ENCODE results near the gene PRKAA2.

Gene PRKAA2

GRCh38 chr1:56726706-56727105 is 81.6 kb downstream of the PRKAA2 start:
- no peak for DNase-seq

GRCh38 chr1:56728964-56729363 is 83.8 kb downstream of the PRKAA2 start:
- no peak for DNase-seq

- no peak for DNase-seq
These were observed 100.1 kb downstream of the PRKAA2 start for GRCh38 chr1:56745231-56745630.

- no peak for DNase-seq
These were observed 109.8 kb downstream of the PRKAA2 start for GRCh38 chr1:56754708-56755479.

GRCh38 chr1:56755911-56756310 is 110.8 kb downstream of the PRKAA2 start:
- no peak for DNase-seq

- no peak for DNase-seq
These were observed 113.0 kb downstream of the PRKAA2 start for GRCh38 chr1:56758135-56758534.

- no peak for DNase-seq
These were observed 113.7 kb downstream of the PRKAA2 start for GRCh38 chr1:56758794-56759193.

Measured in activated effector memory CD4-positive, alpha-beta T cell treated with anti-CD3 and anti-CD28 coated beads, Interleukin-2, amount 50 U/mL, for 16 hours (primary cell).